Measurements from ENCODE around the gene MYPN. TPM values are rescaled to one million over a fixed set of nuclear protein-coding genes. Genes with fewer than 3 reads are reported as not detected.
A peak's percentile ranks its signal among the peaks of the same experiment; 100 is the strongest.

Gene MYPN
- total RNA-seq, 2 donors from 2014 or later: not detected

- no peak overlapping the region for H3K27ac Mint-ChIP-seq
- H3K9ac ChIP-seq (ENCODE audit: extremely low read depth, low read length, poor library complexity, severe bottlenecking): no peak overlapping the region
- no peaks in the 10 kb centered on the region for H3K9me3 ChIP-seq (ENCODE audit: control insufficient read depth, low read length)
- no peaks in the 10 kb centered on the region for H3K4me1 ChIP-seq (ENCODE audit: control insufficient read depth, insufficient read depth, low read length)
- H3K4me3 Mint-ChIP-seq: no peak overlapping the region
- H3K4me1 Mint-ChIP-seq: peaks cover 8% of the 10 kb centered on the region
- H3K36me3 Mint-ChIP-seq (ENCODE audit: low read depth): no peaks in the 10 kb centered on the region
- no peaks in the 10 kb centered on the region for H3K27me3 Mint-ChIP-seq (ENCODE audit: insufficient read depth)
- no peak overlapping the region for H3K27ac ChIP-seq (ENCODE audit: low read depth, low read length)
- H3K36me3 ChIP-seq (ENCODE audit: control insufficient read depth, insufficient read depth, low read length): no peaks in the 10 kb centered on the region
- H3K9me3 Mint-ChIP-seq: no peaks in the 10 kb centered on the region
- peak; percentile 81 for DNase-seq
- H3K4me3 ChIP-seq (ENCODE audit: low read length): no peak overlapping the region
- WGBS, 2 experiments (ENCODE audit: insufficient coverage in 1 of 2, insufficient read length in 1 of 2): 75 to 89% methylated on average over 3 to 9 of the region's 9 CpGs
- TF ChIP-seq CTCF (conservative IDR thresholded peaks at IDR 0.05): no peak
- no peaks in the 10 kb centered on the region for H3K27me3 ChIP-seq (ENCODE audit: control insufficient read depth, insufficient read depth, low read length, poor library complexity, severe bottlenecking)
Observed at GRCh38 chr10:68121852-68122251, 12.6 kb downstream of the MYPN start.

GRCh38 chr10:68124718-68125117, 15.4 kb downstream of the MYPN start:
- no peak overlapping the region for H3K4me3 ChIP-seq (ENCODE audit: low read length)
- H3K9ac ChIP-seq (ENCODE audit: extremely low read depth, low read length, poor library complexity, severe bottlenecking): no peak overlapping the region
- DNase-seq: no peak
- H3K4me3 Mint-ChIP-seq: no peak overlapping the region
- H3K36me3 ChIP-seq (ENCODE audit: control insufficient read depth, insufficient read depth, low read length): no peaks in the 10 kb centered on the region
- no peak overlapping the region for H3K27ac ChIP-seq (ENCODE audit: low read depth, low read length)
- no peak overlapping the region for H3K27ac Mint-ChIP-seq
- no peaks in the 10 kb centered on the region for H3K4me1 ChIP-seq (ENCODE audit: control insufficient read depth, insufficient read depth, low read length)
- no peak for TF ChIP-seq CTCF (conservative IDR thresholded peaks at IDR 0.05)
- H3K27me3 ChIP-seq (ENCODE audit: control insufficient read depth, insufficient read depth, low read length, poor library complexity, severe bottlenecking): no peaks in the 10 kb centered on the region
- no peaks in the 10 kb centered on the region for H3K36me3 Mint-ChIP-seq (ENCODE audit: low read depth)
- 85 to 100% methylated on average over 3 of the region's 3 CpGs for WGBS, 2 experiments (ENCODE audit: insufficient coverage in 1 of 2, insufficient read length in 1 of 2)
- H3K9me3 ChIP-seq (ENCODE audit: control insufficient read depth, low read length): no peaks in the 10 kb centered on the region
- H3K27me3 Mint-ChIP-seq (ENCODE audit: insufficient read depth): no peaks in the 10 kb centered on the region
- H3K4me1 Mint-ChIP-seq: peaks cover 8% of the 10 kb centered on the region
- no peaks in the 10 kb centered on the region for H3K9me3 Mint-ChIP-seq

GRCh38 chr10:68125772-68126171, 16.5 kb downstream of the MYPN start:
- no peak overlapping the region for H3K27ac Mint-ChIP-seq
- H3K4me3 ChIP-seq (ENCODE audit: low read length): no peak overlapping the region
- no peak overlapping the region for H3K9ac ChIP-seq (ENCODE audit: extremely low read depth, low read length, poor library complexity, severe bottlenecking)
- peaks cover 8% of the 10 kb centered on the region for H3K4me1 Mint-ChIP-seq
- no peak for DNase-seq
- 73 to 100% methylated on average over 1 of the region's 1 CpG for WGBS, 2 experiments (ENCODE audit: insufficient coverage in 1 of 2, insufficient read length in 1 of 2)
- no peak for TF ChIP-seq CTCF (conservative IDR thresholded peaks at IDR 0.05)
- no peaks in the 10 kb centered on the region for H3K9me3 ChIP-seq (ENCODE audit: control insufficient read depth, low read length)
- no peaks in the 10 kb centered on the region for H3K27me3 Mint-ChIP-seq (ENCODE audit: insufficient read depth)
- no peaks in the 10 kb centered on the region for H3K9me3 Mint-ChIP-seq
- no peaks in the 10 kb centered on the region for H3K27me3 ChIP-seq (ENCODE audit: control insufficient read depth, insufficient read depth, low read length, poor library complexity, severe bottlenecking)
- no peak overlapping the region for H3K27ac ChIP-seq (ENCODE audit: low read depth, low read length)
- no peak overlapping the region for H3K4me3 Mint-ChIP-seq
- H3K36me3 Mint-ChIP-seq (ENCODE audit: low read depth): no peaks in the 10 kb centered on the region
- H3K4me1 ChIP-seq (ENCODE audit: control insufficient read depth, insufficient read depth, low read length): no peaks in the 10 kb centered on the region
- no peaks in the 10 kb centered on the region for H3K36me3 ChIP-seq (ENCODE audit: control insufficient read depth, insufficient read depth, low read length)
